ENCODE data around the gene TXNDC11. TPM values are rescaled to one million over a fixed set of nuclear protein-coding genes. Genes with fewer than 3 reads are reported as not detected.

Gene TXNDC11
- total RNA-seq, 4 donors from 2014 or later: 41.2 to 56.5 (median 49.0) TPM

- no peak for TF ChIP-seq CTCF (IDR thresholded peaks at IDR 0.05; ENCODE audit: low read depth)
Observed at GRCh38 chr16:11639008-11639562, 103.6 kb downstream of the TXNDC11 start.

GRCh38 chr16:11638140-11638539, 104.5 kb downstream of the TXNDC11 start:
- TF ChIP-seq CTCF (IDR thresholded peaks at IDR 0.05; ENCODE audit: low read depth): no peak

GRCh38 chr16:11637320-11637719, 105.3 kb downstream of the TXNDC11 start:
- TF ChIP-seq CTCF (IDR thresholded peaks at IDR 0.05; ENCODE audit: low read depth): no peak

- no peak for TF ChIP-seq CTCF (IDR thresholded peaks at IDR 0.05; ENCODE audit: low read depth)
Observed at GRCh38 chr16:11636172-11636721, 106.4 kb downstream of the TXNDC11 start.

GRCh38 chr16:11635679-11636171, 106.9 kb downstream of the TXNDC11 start:
- TF ChIP-seq CTCF (IDR thresholded peaks at IDR 0.05; ENCODE audit: low read depth): no peak

- no peak for TF ChIP-seq CTCF (IDR thresholded peaks at IDR 0.05; ENCODE audit: low read depth)
Observed at GRCh38 chr16:11635113-11635652, 107.5 kb downstream of the TXNDC11 start.

GRCh38 chr16:11634312-11634711, 108.3 kb downstream of the TXNDC11 start:
- no peak for TF ChIP-seq CTCF (IDR thresholded peaks at IDR 0.05; ENCODE audit: low read depth)

Data from subcutaneous adipose tissue (tissue), 4 donors.